Smooth muscle cell (in vitro differentiated cells): ENCODE data around the gene DPP9. TPM values are rescaled to one million over a fixed set of nuclear protein-coding genes. Genes with fewer than 3 reads are reported as not detected.

ENCODE experiments used
- DNase-seq: peaks from one replicate; lab custom pipeline; 2025; ENCODE audit not compliant: unreplicated experiment; lab: John Stamatoyannopoulos, UW
- H2AFZ ChIP-seq: fragments of 200-600 bp; sonication (generic); 2 replicates; pipeline ENCODE4 v1.6.0; 2016; ENCODE audit warnings: antibody characterized with exemption, low read depth, mild to moderate bottlenecking
- H3F3A ChIP-seq: fragments of 200-600 bp; sonication (generic); 2 replicates; pipeline ENCODE4 v1.6.0; 2017; ENCODE audit warnings: antibody characterized with exemption, low read depth
- H3K27ac ChIP-seq: fragments of 200-600 bp; sonication (generic); 2 replicates; pipeline ENCODE4 v1.5.1; 2016; ENCODE audit warnings: low read depth, mild to moderate bottlenecking
- H3K27me3 ChIP-seq: fragments of 200-600 bp; sonication (generic); 2 replicates; pipeline ENCODE4 v1.6.1; 2016; ENCODE audit warnings: low read depth, mild to moderate bottlenecking
- H3K36me3 ChIP-seq: fragments of 200-600 bp; sonication (generic); 2 replicates; pipeline ENCODE4 v1.5.1; 2016; ENCODE audit warnings: low read depth
- H3K4me1 ChIP-seq: fragments of 200-600 bp; sonication (generic); 2 replicates; pipeline ENCODE4 v1.5.1; 2016; ENCODE audit warnings: low read depth
- H3K4me2 ChIP-seq: fragments of 200-600 bp; sonication (generic); 2 replicates; pipeline ENCODE4 v1.6.0; 2016; ENCODE audit warnings: mild to moderate bottlenecking
- H3K4me3 ChIP-seq: fragments of 200-600 bp; sonication (generic); 2 replicates; pipeline ENCODE4 v1.5.1; 2016; ENCODE audit warnings: mild to moderate bottlenecking
- H3K79me2 ChIP-seq: fragments of 200-600 bp; sonication (generic); 2 replicates; pipeline ENCODE4 v1.6.0; 2016; ENCODE audit warnings: low read depth, mild to moderate bottlenecking
- H3K9ac ChIP-seq: fragments of 200-600 bp; sonication (generic); 2 replicates; pipeline ENCODE4 v1.6.0; 2016; ENCODE audit warnings: low read depth
- H3K9me3 ChIP-seq: fragments of 200-600 bp; sonication (generic); replicated peaks from 2 replicates; pipeline ENCODE4 v1.5.1; 2016; ENCODE audit warnings: low read depth
- H4K20me1 ChIP-seq: fragments of 200-600 bp; sonication (generic); 2 replicates; pipeline ENCODE4 v1.6.0; 2016; ENCODE audit warnings: low read depth
- CTCF ChIP-seq: fragments of 200-600 bp; sonication (generic); IDR thresholded peaks from 2 replicates; pipeline ENCODE4 v1.5.1; 2017; ENCODE audit warnings: borderline replicate concordance, mild to moderate bottlenecking, antibody characterized with exemption; ENCODE audit not compliant: insufficient read depth, poor library complexity, severe bottlenecking
- WGBS: methylation state at CpG from one replicate; pipeline ENCODE4 v1.1.7; 2016; ENCODE audit warnings: low lambda C conversion rate; 5-methylcytosine and 5-hydroxymethylcytosine counted together
- polyA plus RNA-seq: library from polyadenylated mRNA; unstranded; fragments of >200 nt; fragmentation: Nextera tagmentation; extraction: Ambion mirVana; gene quantifications from 2 replicates; pipeline ENCODE4 v1.2.1, GENCODE V29; 2016
- total RNA-seq: library from RNA; depleted of rRNA; stranded (reverse); fragments of >200 nt; gene quantifications from 2 replicates; pipeline ENCODE4 v1.2.3, GENCODE V29; 2014

Gene DPP9
- total and polyA plus RNA-seq, 2 experiments from 2014 or later: 26.3 to 44.3 TPM

DNA sequence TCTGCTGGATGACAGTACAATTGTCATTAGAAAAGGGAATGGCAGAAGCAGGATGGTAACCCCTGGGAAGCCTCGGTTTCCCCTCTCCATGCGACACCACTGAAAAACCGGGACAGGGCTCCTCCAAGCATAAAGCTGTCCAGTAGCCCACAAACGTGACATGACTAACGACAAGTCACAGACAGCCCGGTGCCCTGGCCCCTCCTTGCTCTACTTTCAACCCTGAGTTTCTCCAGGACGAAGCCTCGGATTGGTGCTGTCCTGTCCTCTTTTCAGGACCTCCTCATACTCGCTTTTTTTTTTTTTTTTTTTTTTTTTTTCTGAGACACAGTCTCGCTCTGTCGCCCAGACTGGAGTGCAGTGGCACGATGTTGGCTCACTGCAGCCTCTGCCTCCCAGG, 16.3 kb downstream of the DPP9 start:
- WGBS: 92% methylated on average over 12 of the region's 12 CpGs
- H3K27me3 ChIP-seq: no peaks in the 10 kb centered on the region
- no peak overlapping the region for H2AFZ ChIP-seq
- no peak overlapping the region for H3K4me2 ChIP-seq
- H3K4me1 ChIP-seq: no peaks in the 10 kb centered on the region
- H3K79me2 ChIP-seq: no peaks in the 10 kb centered on the region
- H3K27ac ChIP-seq: no peak overlapping the region
- no peaks in the 10 kb centered on the region for H3K36me3 ChIP-seq
- no peaks in the 10 kb centered on the region for H3F3A ChIP-seq
- no peak for TF ChIP-seq CTCF
- H4K20me1 ChIP-seq: no peaks in the 10 kb centered on the region
- no peak overlapping the region for H3K4me3 ChIP-seq
- no peak overlapping the region for H3K9ac ChIP-seq
- no peaks in the 10 kb centered on the region for H3K9me3 ChIP-seq
- no peak for DNase-seq

DNA sequence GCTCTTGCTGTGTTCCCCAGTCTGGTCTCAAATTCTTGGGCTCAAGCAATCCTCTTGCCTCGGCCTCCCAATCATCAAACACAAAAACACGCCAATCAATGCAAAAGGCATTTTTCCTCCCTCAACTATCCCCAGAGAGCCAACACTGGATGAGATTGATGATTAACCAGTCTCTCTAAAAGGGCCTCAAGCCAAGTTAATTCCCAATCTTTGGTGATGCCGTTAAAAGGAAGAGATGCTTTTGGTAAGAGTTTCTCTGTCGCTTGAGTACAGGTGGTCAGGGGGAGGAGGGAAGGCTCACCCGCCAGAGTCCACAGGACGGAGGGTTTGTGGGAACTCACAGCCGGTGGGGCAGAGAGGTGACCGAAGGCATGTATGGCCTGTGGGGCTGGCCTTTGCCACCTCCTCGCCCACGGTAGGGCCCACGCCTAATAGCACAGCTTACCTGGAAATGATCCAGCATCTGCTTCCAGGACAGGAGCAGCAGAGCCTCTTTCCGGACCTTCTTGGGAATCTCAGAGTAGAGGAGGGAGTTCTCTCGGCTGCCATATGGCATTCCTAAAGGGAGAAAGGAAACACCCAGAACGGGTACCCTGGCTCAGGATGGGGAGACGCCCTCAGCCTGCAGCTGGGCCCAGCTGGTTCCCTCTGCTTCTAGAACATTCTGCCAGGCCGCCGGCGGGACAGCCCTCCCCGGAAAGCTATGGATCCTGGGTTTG, 18.1 kb downstream of the DPP9 start:
- no peak for DNase-seq
- Histone ChIP-seq H3K36me3 (no peaks in the 10 kb centered on the region), H3K4me1 (no peaks in the 10 kb centered on the region), H4K20me1 (no peaks in the 10 kb centered on the region), H3K79me2 (no peaks in the 10 kb centered on the region), H3K9me3 (no peaks in the 10 kb centered on the region), H3K4me3 (no peak overlapping the region), H3K9ac (no peak overlapping the region), H3K27me3 (no peaks in the 10 kb centered on the region), H3K27ac (no peak overlapping the region), H3K4me2 (no peak overlapping the region), H3F3A (no peaks in the 10 kb centered on the region), H2AFZ (no peak overlapping the region)
- 96% methylated on average over 19 of the region's 19 CpGs for WGBS
- TF ChIP-seq CTCF: no peak

- H3K79me2 ChIP-seq: no peaks in the 10 kb centered on the region
- H3F3A ChIP-seq: no peaks in the 10 kb centered on the region
- H3K27ac ChIP-seq: no peak overlapping the region
- 96% methylated on average over 9 of the region's 9 CpGs for WGBS
- no peak for TF ChIP-seq CTCF
- no peaks in the 10 kb centered on the region for H3K36me3 ChIP-seq
- no peak overlapping the region for H2AFZ ChIP-seq
- no peaks in the 10 kb centered on the region for H4K20me1 ChIP-seq
- no peak for DNase-seq
- H3K4me3 ChIP-seq: no peak overlapping the region
- H3K9me3 ChIP-seq: no peaks in the 10 kb centered on the region
- no peak overlapping the region for H3K4me2 ChIP-seq
- no peak overlapping the region for H3K9ac ChIP-seq
- H3K27me3 ChIP-seq: no peaks in the 10 kb centered on the region
- H3K4me1 ChIP-seq: no peaks in the 10 kb centered on the region
Observed at GRCh38 chr19:4704317-4704673, 19.3 kb downstream of the DPP9 start.

DNA sequence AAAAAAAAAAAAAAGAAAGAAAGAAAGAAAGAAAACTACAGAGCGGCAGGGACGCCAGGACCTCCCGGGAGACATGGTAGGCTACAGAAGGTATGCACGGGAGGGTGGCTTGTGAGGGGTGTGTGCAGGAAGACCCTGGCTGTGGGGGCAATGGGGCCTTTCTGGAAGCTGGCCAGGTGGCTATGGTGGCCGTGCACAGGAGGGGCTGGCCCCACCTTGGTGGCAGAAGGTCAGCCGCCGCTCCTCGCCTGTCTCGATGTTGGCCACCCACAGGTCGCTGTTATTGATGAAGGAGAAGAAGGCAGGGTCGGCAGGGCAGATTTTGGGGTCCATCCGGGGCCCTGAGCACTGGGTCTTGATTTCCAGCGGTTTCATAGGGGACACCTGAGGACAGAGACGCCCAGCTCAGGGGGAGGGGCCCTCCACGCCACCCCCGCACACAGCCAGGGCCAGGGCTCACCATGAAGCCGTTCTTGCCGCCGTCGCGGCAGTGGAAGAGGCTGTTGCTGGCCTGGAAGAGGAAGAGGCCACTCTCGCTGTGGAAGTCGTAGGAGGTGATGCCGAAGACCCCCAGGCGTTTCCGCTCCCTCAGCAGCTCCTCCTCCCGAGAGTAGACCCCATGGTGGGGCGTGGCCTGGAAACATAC, 19.8 kb downstream of the DPP9 start:
- no peaks in the 10 kb centered on the region for H3K9me3 ChIP-seq

More for the DNA sequence above, 19.8 kb downstream of the DPP9 start:
- TF ChIP-seq CTCF: no peak
- no peak overlapping the region for H3K9ac ChIP-seq
- no peak for DNase-seq
- H3K79me2 ChIP-seq: no peaks in the 10 kb centered on the region
- no peak overlapping the region for H3K4me2 ChIP-seq
- no peaks in the 10 kb centered on the region for H3K27me3 ChIP-seq
- H3K4me3 ChIP-seq: no peak overlapping the region
- H2AFZ ChIP-seq: no peak overlapping the region
- H4K20me1 ChIP-seq: no peaks in the 10 kb centered on the region
- no peaks in the 10 kb centered on the region for H3F3A ChIP-seq
- WGBS: 99% methylated on average over 28 of the region's 28 CpGs
- H3K36me3 ChIP-seq: no peaks in the 10 kb centered on the region
- no peak overlapping the region for H3K27ac ChIP-seq
- H3K4me1 ChIP-seq: no peaks in the 10 kb centered on the region
